CD1c-positive myeloid dendritic cell (primary cell): ENCODE data around the gene GAB4.

Experiments
- DNase-seq: peaks from one replicate; pipeline ENCODE4 v3.0.0-alpha.2; 2016; ENCODE audit errors: extremely low spot score

GAB4 gene

DNA sequence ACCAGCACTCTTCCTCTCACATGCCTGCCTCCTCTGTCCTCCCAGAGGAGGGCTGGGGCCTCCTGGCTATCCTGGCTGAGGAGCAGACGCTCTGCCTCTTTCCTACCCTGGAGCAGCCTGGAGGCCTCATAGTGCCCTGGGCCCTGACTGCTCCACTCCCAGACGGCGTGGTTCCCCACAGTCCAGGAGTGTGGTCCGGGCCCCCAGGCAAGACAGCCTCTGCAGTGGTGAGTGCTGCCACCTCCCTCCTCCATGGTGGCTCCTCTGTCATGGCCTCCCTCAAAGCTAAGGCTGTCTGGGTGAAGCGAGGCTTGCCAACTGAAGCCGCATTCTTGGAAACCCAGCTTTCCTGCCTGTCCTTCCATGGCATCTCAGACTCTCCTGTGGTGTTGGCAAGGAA lies 19.8 kb downstream of the GAB4 start:
- DNase-seq: no peak

DNA sequence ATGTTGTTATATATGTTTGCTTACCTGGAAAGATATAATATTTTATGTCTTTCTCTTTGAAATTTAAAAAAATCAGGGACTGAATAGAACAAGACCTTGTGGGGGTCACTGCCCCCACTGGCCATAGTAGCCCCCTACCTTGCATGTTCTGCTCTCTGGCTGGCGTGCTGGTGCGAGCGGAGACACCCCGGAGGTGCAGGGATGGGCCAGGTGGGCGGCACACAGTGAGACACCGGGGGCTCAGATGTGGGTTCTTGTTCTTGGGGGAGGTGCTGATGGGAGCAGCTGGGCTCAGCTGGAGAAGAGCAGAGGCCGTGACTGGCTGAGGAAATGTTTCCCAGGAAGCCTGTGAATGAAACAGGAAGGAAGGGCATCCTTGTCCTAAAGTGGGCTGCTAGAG lies 20.2 kb downstream of the GAB4 start:
- DNase-seq: no peak

DNA sequence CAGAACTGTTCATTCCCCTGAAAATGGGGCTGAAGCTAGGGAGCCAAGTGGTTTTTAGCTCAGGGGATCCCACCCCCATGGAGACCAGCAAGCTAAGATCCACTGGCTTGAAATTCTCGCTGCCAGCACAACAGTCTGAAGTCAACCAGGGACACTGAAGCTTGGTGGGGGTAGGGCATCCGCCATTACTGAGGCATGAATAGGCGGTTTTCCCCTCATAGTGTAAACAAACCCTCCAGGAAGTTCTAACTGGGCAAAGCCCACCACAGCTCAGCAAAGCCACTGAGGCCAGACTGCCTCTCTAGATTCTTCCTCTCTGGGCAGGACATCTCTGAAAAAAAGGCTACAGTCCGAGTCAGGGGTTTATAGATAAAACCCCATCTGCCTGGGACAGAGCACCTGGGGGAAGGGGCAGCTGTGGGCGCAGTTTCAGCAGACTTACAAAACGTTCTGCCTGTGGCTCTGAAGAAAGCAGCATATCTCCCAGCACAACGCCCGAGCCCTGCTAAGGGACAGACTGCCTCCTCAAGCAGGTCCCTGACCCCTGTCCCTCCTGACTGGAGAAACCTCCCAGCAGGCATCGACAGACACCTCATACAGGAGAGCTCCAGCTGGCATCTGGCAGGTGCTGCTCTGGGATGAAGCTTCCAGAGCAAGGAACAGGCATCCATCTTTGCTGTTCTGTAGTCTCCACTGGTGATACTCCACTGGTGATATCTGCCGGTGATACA lies 32.7 kb downstream of the GAB4 start:
- no peak for DNase-seq

DNA sequence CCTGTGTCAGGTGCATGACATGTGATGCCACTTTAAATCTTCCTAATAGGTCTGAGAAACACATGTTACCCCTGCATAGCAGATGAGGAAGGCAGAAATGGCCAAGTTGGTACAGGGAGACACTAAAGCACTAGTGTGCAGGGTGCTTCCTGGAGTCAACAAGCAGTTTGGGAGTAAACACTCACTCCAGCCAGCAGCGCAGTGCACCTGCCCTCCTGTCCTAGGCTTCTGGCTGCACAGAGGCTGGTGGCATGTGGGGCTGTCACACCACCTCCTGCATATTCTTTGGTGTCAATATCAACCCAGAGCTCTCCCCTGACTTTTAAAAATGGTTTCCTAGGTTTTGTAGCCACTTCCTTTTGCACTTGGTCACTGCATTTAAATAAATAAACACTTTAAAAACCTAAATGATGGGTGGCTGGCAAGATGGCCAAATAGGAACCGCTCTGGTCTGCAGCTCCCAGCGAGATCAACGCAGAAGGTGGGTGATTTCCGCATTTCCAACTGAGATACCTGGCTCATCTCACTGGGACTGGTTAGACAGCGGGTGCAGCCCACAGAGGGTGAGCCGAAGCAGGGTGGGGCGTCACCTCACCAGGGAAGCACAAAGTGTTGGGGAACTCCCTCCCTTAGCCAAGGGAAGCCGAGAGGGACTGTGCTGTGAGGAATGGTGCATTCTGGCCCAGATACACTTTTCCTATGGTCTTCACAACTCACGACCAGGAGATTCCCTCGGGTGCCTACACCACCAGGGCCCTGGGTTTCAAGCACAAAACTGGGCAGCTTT lies 33.5 kb downstream of the GAB4 start:
- DNase-seq: no peak

DNA sequence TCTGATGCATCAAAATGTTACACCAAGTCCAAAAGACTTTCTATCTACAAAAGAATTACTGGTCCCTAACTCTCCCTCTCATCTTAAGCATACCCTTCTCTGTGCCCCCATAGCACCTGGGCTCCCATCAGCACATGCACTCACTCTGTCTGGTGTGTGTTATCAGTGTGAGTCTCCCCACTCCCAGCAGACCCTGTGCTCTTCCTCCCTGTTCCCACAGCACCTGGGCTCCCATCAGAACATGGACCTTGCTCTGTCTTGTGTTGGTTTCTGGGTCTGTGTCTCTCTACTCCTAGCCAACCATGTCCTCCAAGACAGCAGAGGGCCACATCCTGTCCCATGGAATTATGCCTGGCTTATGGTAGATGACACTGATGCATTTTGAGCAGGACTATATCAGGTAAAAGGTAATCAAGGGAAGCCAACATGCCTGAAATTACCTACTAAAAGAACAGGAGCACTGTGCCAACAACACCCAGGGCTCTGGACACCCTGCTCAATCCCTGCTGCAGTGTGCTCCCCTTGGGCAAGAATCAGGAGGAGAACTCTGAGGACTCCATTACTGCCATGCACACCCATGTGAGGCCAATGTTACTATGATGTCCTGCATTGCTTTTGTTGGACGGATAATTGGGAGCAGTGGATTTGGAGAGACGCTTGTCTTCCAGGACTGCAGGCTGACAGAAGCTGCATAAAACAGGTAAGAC lies 34.3 kb downstream of the GAB4 start:
- no peak for DNase-seq

DNA sequence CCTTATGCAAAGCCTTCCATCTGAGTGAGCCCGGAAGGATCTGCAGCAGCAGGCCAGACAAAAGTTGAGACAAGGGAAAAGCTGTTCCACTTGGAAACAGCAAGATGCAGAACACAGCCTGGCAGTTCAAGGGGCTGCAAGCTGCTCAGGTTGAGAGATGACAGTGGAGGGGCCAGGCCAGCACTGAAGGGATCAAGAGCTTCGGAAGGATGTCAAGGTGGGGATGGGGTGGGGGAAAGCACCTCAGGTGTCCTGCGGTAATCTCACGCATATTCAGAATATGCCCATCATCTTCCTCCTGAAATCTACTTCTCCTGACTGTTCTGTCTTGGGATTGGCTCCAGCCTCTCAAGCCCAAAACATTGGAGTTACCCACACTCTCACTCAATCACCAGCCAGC lies 35.7 kb downstream of the GAB4 start:
- no peak for DNase-seq

DNA sequence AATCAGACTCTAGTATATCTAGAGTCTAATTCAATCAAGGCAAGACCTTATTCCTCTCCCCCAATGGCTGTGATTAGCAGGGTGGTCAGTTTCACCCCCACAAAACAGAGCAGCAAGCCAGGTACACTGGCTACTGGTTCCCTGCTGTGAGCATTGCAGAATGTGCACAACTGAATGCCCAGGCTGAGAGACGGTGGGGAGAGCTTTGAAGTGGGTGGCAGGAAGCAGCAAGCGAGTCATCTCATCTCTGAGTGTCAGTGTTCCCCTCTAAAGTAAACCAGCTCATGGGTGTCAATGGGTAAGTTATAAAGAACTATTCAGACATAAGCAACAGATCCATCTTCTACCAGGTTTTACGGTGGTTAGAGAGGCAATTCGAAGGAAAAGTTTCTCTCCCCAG lies 37.6 kb downstream of the GAB4 start:
- DNase-seq: no peak

DNA sequence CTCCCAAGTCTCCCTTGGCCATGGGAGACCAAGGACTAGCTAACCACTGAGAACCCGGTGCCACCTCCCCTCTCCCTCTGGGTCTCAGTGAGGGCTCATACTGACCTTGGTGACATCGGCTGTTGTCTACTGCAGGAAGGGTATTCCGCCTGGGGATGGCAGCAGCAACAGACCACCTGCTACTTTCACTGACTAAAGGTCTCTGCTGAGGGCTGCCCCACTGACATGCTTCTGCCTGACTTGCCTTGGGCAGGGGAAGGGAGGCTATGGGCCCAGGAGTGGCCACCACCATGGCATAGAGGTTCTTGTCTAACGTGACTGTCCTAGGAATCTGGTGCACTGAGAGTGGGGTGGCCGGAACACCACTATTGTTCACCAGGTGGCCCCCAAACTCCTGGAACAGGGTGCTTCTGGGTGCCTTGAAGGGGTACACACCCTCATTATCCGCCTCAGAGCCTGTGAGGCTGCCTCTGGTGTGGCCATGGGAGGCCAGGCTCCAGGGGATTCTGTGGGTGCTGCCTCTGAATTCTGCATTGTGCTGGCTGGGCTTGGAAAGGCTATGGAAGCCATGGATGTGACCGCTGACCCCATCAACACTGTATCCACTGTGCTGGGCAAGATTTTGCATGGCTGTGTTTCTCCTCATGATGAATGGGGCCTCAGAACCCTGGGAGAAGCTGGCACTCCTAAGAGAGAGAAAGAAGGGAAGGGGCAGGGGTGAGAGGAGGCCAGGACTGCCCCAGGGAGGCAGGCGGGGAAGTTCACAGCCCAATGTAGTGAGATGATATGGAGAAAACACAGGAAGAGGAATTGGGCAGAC lies 38.3 kb downstream of the GAB4 start:
- DNase-seq: no peak

DNA sequence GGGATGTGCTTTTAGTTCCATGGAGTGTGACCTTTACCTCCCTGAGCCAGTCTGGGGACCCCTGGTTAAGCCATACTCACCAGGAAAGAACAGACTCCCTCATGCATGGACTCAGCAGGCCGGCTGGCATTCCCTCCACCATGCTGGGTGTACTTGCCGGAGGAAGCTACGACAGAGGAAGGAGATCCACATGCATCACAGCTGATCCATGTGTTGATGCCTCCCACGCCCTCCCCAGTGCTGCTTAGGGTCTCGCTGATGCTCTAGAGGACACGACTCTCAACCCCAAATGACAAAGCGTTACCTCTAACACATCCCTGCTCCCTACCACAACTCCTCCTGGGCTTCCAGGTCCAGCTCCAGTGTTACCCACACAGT lies 39.8 kb downstream of the GAB4 start:
- no peak for DNase-seq

DNA sequence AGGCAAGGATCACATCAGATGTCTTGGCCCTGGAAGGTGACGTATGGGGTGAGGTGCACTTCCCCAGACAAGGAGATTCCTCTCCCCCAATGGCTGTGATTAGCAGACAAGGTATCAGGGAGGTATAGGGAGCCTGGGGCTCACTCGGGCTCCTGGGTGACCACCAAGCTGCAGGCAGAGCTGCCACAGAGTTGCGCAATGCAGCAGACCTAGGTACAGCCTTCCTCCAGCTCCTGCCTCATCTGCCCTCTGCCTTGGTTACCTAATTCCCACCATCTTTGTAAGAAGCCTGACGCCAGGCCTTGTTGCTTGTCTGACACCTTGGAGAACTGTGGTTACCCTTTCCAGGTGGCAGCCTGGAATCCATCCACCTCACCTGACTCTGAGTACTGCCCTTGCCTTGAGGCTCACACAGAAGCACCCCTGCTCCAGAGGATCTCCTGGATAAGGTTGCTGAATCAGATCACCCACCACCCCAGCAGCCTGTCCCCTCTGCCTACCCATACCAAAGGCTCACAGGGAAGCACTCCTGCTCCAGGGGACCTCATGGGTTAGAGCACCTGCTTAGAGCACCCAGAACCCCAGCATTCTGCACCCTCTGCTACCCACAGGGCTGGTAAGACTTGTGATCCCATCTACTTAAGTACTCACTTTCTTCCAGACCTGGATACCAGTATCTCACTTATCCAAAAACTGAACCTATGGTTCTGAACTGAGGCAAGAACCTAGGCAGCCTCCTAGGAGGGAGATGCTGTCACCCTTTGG lies 40.4 kb downstream of the GAB4 start:
- no peak for DNase-seq

DNA sequence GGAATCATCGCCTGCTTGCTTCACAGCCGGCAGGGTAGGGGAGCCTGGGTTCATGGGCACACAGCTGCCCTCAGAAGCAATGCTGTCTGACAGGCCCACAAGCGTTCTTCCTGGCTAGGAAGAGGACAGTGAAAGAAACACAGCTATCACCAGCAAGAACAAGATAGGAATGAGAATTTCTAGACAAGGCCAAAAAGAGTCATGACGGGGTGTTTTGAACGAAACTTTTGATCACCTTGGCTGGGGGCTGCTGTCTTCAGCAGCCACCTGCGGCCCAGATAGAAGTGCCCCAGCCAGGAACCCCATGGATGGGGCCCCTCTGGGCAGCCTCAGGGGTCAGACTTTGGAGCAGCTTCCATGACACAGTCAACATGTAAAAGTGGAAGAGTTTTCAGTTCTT lies 41.8 kb downstream of the GAB4 start:
- no peak for DNase-seq

DNA sequence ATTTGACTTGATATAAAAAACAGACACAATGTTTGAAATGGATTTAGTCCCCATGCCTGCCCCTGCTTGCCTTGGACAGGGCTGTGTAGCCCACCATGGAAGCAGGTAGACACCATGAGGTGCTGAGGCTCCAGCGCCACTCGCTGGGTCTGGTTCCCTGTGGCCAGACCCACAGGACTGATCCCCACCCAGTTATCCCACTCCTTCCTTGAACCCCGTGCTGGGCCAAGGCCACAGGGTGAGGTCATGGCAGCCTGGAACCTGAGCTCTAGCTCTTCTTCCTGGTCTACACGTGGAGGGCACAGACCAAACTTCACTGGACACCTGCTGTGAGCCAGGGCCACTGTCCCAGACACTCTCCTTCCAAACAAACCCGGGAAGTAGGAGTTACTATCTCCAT lies 42.5 kb downstream of the GAB4 start:
- DNase-seq: no peak

DNA sequence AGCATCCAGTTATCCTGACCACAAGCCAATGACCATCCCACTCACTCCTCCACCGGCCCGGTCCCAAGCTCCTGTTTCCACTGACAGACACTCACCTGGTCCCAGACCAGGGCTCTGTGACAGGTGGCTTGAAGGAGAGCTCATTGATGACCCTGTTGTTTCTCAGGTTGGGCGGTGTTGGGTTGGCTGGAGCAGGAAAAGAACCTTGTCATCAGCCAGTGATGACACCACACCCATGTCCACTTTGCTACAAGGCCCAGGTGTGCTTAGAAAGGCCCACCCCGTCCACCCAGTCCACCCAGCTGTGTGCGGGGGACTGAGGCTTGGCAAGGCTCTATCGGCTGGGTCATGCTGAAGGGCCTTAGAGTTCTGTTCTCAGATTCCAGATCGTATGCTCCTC lies 42.9 kb downstream of the GAB4 start:
- DNase-seq: no peak

DNA sequence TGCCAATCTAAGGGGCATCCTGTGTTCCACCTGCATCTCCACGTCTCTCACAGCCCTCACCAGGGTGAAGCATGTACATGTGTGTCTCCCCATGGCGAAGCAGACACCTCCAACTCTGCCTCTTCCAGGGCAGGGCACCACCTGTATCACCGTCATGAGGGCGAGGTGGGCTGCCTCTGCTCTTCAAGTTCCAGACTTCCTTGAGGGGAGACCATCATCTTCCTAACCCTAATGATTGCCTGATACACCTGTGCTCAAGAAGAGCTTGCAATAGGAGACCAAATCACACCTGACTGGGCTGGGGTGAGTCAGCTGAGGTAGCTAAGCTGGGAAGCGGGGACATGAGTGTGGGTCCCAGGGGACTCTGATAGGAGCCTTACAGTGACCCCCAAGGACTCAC lies 43.7 kb downstream of the GAB4 start:
- no peak for DNase-seq

DNA sequence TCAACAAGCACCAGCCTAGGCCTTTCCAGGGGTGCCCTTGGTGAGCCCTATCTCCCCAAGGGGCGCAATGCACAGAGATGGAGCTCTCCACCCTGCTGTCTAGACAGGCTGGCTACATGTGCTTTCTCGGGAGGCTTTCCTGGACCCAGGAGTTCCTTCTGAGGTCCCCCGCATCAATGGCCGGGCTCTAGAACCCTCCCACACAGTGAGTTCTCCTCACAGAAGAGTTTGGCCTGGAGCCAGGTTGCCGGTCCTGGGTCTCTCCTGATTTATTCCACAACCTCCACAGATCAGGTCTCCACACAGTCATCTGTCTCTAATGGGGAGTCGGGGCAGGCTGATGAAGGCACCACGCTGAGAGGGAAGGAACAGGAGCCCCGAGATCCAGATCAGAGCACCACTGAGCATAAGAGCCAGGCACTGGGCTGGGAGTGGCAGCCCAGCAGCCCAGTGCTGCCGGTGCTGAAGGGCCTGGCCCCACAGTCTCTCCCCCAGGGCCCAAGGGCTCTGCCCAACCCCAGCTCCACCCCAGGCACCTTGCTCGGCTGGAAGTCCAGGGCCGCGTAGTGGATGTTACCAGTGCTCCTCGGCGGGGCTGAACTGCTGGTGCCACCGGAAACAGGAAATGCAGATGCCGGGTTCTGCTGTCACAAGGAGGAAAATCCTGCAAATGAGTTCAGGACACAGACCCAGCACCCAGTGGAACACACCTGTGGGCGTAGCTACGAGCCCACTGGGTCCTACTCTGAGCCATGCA lies 44.7 kb downstream of the GAB4 start:
- DNase-seq: no peak

DNA sequence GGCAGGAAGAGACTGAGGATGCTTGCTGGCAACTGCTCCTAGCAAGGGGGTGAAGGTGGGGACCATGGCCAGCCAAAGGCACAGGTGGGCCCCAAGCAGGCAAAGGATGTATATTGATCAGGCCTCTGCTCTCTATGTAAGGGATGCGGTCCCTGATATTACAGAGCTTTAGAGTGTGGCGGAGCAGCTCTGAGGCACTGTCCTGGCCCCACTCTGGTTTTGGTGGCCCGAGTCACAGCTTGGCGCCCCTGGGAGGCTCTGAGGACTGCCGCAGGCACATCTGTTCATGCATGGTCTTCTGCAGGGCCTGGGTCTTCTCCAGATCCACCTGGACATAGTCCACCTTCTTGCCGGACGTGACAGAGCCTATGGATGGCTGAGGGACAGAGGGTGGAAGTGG lies 45.5 kb downstream of the GAB4 start:
- DNase-seq: no peak

DNA sequence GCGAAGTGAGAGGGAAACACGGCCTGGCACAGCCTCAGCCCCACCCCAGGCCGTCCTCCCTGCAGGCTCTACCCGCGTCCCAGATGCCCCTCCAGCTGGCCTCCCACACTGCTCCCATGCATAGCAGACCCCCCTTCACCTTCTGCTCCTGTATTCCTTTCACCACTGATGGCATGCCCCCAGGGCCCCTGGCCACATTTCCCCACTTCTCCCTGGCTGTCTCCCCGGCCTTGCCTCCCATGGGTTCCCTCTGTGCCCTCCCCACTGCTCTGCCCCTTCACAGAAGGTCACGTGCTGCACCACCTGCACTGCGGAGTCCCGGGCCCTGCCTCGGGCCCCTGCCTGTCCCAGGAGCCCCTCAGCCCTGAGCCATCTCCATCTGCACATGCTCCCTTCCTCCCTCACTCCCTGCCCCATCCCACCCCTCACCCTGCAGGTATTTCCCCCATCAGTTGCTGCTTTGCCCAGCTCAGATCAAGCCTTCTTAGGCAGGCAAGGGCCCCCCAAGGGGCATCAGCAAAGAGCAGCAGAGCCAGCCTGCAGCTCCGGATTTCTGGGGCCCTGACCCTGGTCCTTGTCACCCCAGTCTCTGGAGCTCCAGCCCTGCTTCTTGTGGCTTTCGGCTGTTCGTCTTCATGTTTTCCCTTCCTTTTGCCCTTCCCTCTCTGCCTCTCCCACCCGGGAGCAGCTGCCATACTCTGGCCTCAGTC lies 46.4 kb downstream of the GAB4 start:
- DNase-seq: no peak

DNA sequence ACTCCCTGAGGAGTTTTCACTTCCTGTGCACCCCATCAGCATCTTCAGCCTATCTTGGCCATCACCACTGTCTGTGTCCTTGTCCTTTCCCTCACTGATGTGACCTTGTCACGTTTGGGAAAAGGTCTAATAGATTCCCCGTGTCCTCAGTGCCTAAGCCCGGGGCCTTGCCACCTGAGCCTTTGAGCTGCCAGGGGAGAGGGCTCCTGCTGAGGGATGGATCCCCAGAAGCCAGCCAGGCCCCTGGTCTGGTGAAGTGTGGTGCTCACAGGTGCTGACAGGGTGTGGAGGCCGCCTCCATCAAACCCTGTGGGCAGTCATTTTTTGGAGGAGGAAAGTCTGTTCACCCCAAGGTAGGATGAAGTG lies 47.2 kb downstream of the GAB4 start:
- no peak for DNase-seq

DNA sequence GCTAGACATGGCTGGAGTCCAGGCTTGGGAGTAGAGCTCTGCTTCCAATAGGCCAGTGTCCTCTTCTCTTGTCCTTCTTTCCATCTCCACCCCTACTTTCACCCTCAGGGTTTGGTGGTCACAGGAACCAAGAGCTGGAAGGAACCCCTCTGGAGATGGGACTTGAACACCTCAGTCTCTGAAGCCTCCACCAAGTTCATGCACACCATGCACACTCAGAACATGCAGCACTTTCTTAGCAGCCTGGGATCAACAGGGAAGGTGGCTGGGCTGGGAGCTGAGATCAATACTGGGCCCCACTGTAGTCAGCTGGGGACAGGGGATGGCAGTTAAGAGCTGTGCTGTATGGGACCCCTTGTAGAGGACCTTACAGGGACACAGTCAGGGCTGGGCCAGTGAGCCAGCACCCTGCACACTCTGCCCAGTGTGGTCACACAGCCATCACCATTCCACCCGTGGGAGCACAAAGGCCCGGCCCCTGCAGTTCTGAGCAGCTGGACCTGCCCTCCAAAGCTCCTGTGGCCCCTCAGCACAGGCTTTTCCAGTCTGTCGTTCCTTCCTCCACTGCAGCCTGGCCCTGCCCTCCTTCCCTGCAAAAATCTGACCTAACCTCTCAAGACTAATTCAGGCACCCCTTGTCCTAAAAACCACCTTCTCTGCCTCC lies 47.7 kb downstream of the GAB4 start:
- no peak for DNase-seq
